Measurements from ENCODE around the gene C3. TPM values are rescaled to one million over a fixed set of nuclear protein-coding genes. Genes with fewer than 3 reads are reported as not detected.
A peak's percentile ranks its signal among the peaks of the same experiment; 100 is the strongest.

C3 gene
- total and polyA plus RNA-seq, 8 donors = 14.2 to 881 (median 65.4) TPM

- intact Hi-C loops (cut with DNase I) = no loop called here
- H3K27me3 ChIP-seq = no peaks in the 10 kb centered on the region
- no peak for ATAC-seq
Measured at GRCh38 chr19:6699935-6700334, 20.5 kb downstream of the C3 start.

GRCh38 chr19:6697291-6697690 is 23.2 kb downstream of the C3 start:
- Histone ChIP-seq H3K4me1 (no peaks in the 10 kb centered on the region), H3K36me3 (peaks cover 0 to 57% of the 10 kb centered on the region in 2 donors), H3K27ac (no peak overlapping the region), H3K27me3 (no peaks in the 10 kb centered on the region), H3K4me3 (no peak overlapping the region), H3K9me3 (no peaks in the 10 kb centered on the region)
- intact Hi-C loops (cut with DNase I) = no loop called here
- TF ChIP-seq CTCF (IDR thresholded peaks at IDR 0.05) = no peak
- ATAC-seq (no peak), DNase-seq (no peak)

More at GRCh38 chr19:6699935-6700334, 20.5 kb downstream of the C3 start:
- no peak for TF ChIP-seq CTCF (IDR thresholded peaks at IDR 0.05)
- DNase-seq = no peak
- Histone ChIP-seq H3K4me3 (no peak overlapping the region), H3K4me1 (no peaks in the 10 kb centered on the region), H3K36me3 (peaks cover 0 to 42% of the 10 kb centered on the region in 2 donors), H3K27ac (no peak overlapping the region), H3K9me3 (no peaks in the 10 kb centered on the region)

GRCh38 chr19:6696239-6696820 is 24.1 kb downstream of the C3 start:
- Histone ChIP-seq H3K36me3 (peaks cover 0 to 50% of the 10 kb centered on the region in 2 donors), H3K9me3 (no peaks in the 10 kb centered on the region), H3K4me1 (no peaks in the 10 kb centered on the region), H3K4me3 (no peak overlapping the region), H3K27ac (no peak overlapping the region), H3K27me3 (no peaks in the 10 kb centered on the region)
- intact Hi-C loops (cut with DNase I) = no loop called here
- ATAC-seq = no peak
- no peak for TF ChIP-seq CTCF (IDR thresholded peaks at IDR 0.05)
- no peak for DNase-seq

GRCh38 chr19:6694147-6694815 is 26.2 kb downstream of the C3 start:
- no peaks in the 10 kb centered on the region for H3K27me3 ChIP-seq
- H3K27ac ChIP-seq = no peak overlapping the region
- no peaks in the 10 kb centered on the region for H3K4me1 ChIP-seq
- DNase-seq = no peak
- no peak overlapping the region for H3K4me3 ChIP-seq
- peaks cover 0 to 57% of the 10 kb centered on the region in 2 donors for H3K36me3 ChIP-seq
- peak; percentile 31 for ATAC-seq
- H3K9me3 ChIP-seq = no peaks in the 10 kb centered on the region
- no peak for TF ChIP-seq CTCF (IDR thresholded peaks at IDR 0.05)
- intact Hi-C loops (cut with DNase I) = no loop called here

- Histone ChIP-seq H3K4me1 (no peaks in the 10 kb centered on the region), H3K36me3 (peaks cover 0 to 57% of the 10 kb centered on the region in 2 donors), H3K27ac (no peak overlapping the region), H3K27me3 (no peaks in the 10 kb centered on the region), H3K4me3 (no peak overlapping the region), H3K9me3 (no peaks in the 10 kb centered on the region)
- intact Hi-C loops (cut with DNase I) = no loop called here
- DNase-seq (no peak), ATAC-seq (no peak)
- no peak for TF ChIP-seq CTCF (IDR thresholded peaks at IDR 0.05)
Measured at GRCh38 chr19:6693681-6694080, 26.8 kb downstream of the C3 start.

Data from left lung (tissue), 10 donors.